HepG2 (cell line): ENCODE data around the gene CTDSP1. TPM values are rescaled to one million over a fixed set of nuclear protein-coding genes. Genes with fewer than 3 reads are reported as not detected.

ENCODE experiments used
- EED ChIP-seq: sonication (generic); formaldehyde crosslinking; IDR thresholded peaks from 2 replicates; pipeline ENCODE4 v1.5.0; 2020; ENCODE audit warnings: mild to moderate bottlenecking, missing genetic modification reagents
- HOXA3 ChIP-seq: sonication (generic); formaldehyde crosslinking; IDR thresholded peaks from 2 replicates; pipeline ENCODE4 v1.5.0; 2020; ENCODE audit warnings: missing genetic modification reagents
- KDM5A ChIP-seq: fragments of 200-600 bp; sonication (generic); IDR thresholded peaks from 2 replicates; pipeline ENCODE4 v1.7.0; 2018; ENCODE audit warnings: antibody characterized with exemption, mild to moderate bottlenecking, low read length, borderline replicate concordance
- MBNL3 ChIP-seq: fragments of 250-450 bp; sonication (Bioruptor Pico); conservative IDR thresholded peaks from 2 replicates; pipeline ENCODE4 v1.8.0; 2022; ENCODE audit warnings: mild to moderate bottlenecking, inconsistent platforms
- NFKB2 ChIP-seq: sonication (generic); formaldehyde crosslinking; IDR thresholded peaks from 2 replicates; pipeline ENCODE4 v1.4.0; 2020; ENCODE audit warnings: missing genetic modification reagents, borderline replicate concordance
- PAX8 ChIP-seq: sonication (generic); formaldehyde crosslinking; IDR thresholded peaks from 2 replicates; pipeline ENCODE4 v1.8.0; 2022; ENCODE audit warnings: mild to moderate bottlenecking, missing genetic modification reagents, borderline replicate concordance
- PCBP2 ChIP-seq: fragments of 200-400 bp; formaldehyde crosslinking; optimal IDR thresholded peaks from 2 replicates; pipeline ENCODE3; 2018; ENCODE audit warnings: low read length, low read depth; ENCODE audit not compliant: poor library complexity, severe bottlenecking
- PITX1 ChIP-seq: sonication (generic); formaldehyde crosslinking; IDR thresholded peaks from 2 replicates; pipeline ENCODE4 v1.5.1; 2020; ENCODE audit warnings: mild to moderate bottlenecking, missing genetic modification reagents
- POLR2G ChIP-seq: fragments of 200-400 bp; formaldehyde crosslinking; IDR thresholded peaks from 2 replicates; pipeline ENCODE4 v1.6.1; 2018; ENCODE audit warnings: mild to moderate bottlenecking, low read depth, low read length, moderate library complexity
- SALL2 ChIP-seq: sonication (generic); formaldehyde crosslinking; IDR thresholded peaks from 2 replicates; pipeline ENCODE4 v1.8.1; 2023; ENCODE audit warnings: mild to moderate bottlenecking, missing genetic modification reagents, inconsistent platforms
- TGIF2 ChIP-seq: IDR thresholded peaks from 2 replicates; pipeline ENCODE4 v1.6.1; 2016; ENCODE audit warnings: control low read depth, missing compliant biosample characterization
- WIZ ChIP-seq: sonication (generic); formaldehyde crosslinking; IDR thresholded peaks from 2 replicates; pipeline ENCODE4 v1.5.1; 2020; ENCODE audit warnings: mild to moderate bottlenecking, missing genetic modification reagents
- ZNF121 ChIP-seq: sonication (generic); formaldehyde crosslinking; IDR thresholded peaks from 2 replicates; pipeline ENCODE4 v1.5.0; 2020; ENCODE audit warnings: mild to moderate bottlenecking, missing genetic modification reagents
- ZNF124 ChIP-seq: sonication (generic); formaldehyde crosslinking; IDR thresholded peaks from 2 replicates; pipeline ENCODE4 v1.4.0; 2020; ENCODE audit warnings: missing genetic modification reagents
- ZNF24 ChIP-seq: fragments of 450-650 bp; IDR thresholded peaks from 2 replicates; pipeline ENCODE4 v1.6.1; 2017; ENCODE audit warnings: antibody characterized with exemption, mild to moderate bottlenecking
- ZNF296 ChIP-seq: sonication (generic); formaldehyde crosslinking; conservative IDR thresholded peaks from 2 replicates; pipeline ENCODE4 v1.5.0; 2020; ENCODE audit warnings: mild to moderate bottlenecking, missing genetic modification reagents
- ZNF30 ChIP-seq: sonication (generic); formaldehyde crosslinking; IDR thresholded peaks from 2 replicates; pipeline ENCODE4 v1.5.0; 2020; ENCODE audit warnings: mild to moderate bottlenecking, missing genetic modification reagents
- ZNF431 ChIP-seq: sonication (generic); formaldehyde crosslinking; IDR thresholded peaks from 2 replicates; pipeline ENCODE4 v1.9.0; 2022; ENCODE audit warnings: missing genetic modification reagents, low read depth, mild to moderate bottlenecking, borderline replicate concordance
- ZNF766 ChIP-seq: sonication (generic); formaldehyde crosslinking; IDR thresholded peaks from 2 replicates; pipeline ENCODE4 v1.5.0; 2020; ENCODE audit warnings: missing genetic modification reagents, borderline replicate concordance
- ZNF776 ChIP-seq: sonication (generic); formaldehyde crosslinking; IDR thresholded peaks from 2 replicates; pipeline ENCODE4 v1.4.0; 2020; ENCODE audit warnings: mild to moderate bottlenecking, missing genetic modification reagents
- ZNF781 ChIP-seq: sonication (generic); formaldehyde crosslinking; IDR thresholded peaks from 2 replicates; pipeline ENCODE4 v1.5.1; 2020; ENCODE audit warnings: borderline replicate concordance, mild to moderate bottlenecking, missing genetic modification reagents; ENCODE audit errors: not compliant biosample characterization
- ZNF878 ChIP-seq: sonication (generic); formaldehyde crosslinking; IDR thresholded peaks from 2 replicates; pipeline ENCODE4 v1.8.1; 2023; ENCODE audit warnings: mild to moderate bottlenecking, missing genetic modification reagents, moderate library complexity
- polyA plus RNA-seq, 8 experiments: library from polyadenylated mRNA; depleted of rRNA in 3 of 8; stranded (reverse) in 7 of 8; unstranded in 1 of 8; fragments of >200 nt; fragmentation: Illumina TruSeq in 4 of 8; extraction: Trizol in 4 of 8; gene quantifications; 2 replicates each; pipeline versions ENCODE4 v1.2.1 to v1.2.3, GENCODE V29; 2011 to 2016; ENCODE audit warnings: low read depth in 4 of 8, missing spikeins in 1 of 8, mixed read lengths in 1 of 8; ENCODE audit not compliant: insufficient read depth in 1 of 8
- total RNA-seq, 5 experiments: library from RNA; depleted of rRNA; stranded (reverse); fragments of >200 nt; fragmentation: Illumina TruSeq; extraction: Trizol; gene quantifications; 2 replicates each; pipeline ENCODE4 v1.2.3, GENCODE V29; 2016; ENCODE audit warnings: low read depth in 1 of 5
- TF ChIP-seq, protein P1 (sequence below): sonication (generic); formaldehyde crosslinking; IDR thresholded peaks from 2 replicates; pipeline ENCODE4 v1.4.0; 2020; ENCODE audit warnings: missing genetic modification reagents, borderline replicate concordance
- TF ChIP-seq, protein P2 (sequence below): sonication (generic); formaldehyde crosslinking; IDR thresholded peaks from 2 replicates; pipeline ENCODE4 v1.5.1; 2020; ENCODE audit warnings: mild to moderate bottlenecking, missing genetic modification reagents, borderline replicate concordance
- TF ChIP-seq, protein P3 (sequence below): sonication (generic); formaldehyde crosslinking; IDR thresholded peaks from 2 replicates; pipeline ENCODE4 v1.5.1; 2020; ENCODE audit warnings: mild to moderate bottlenecking, moderate library complexity, missing genetic modification reagents

Gene CTDSP1
- total and polyA plus RNA-seq, 2 of the 13 experiments (the other 11 are each of a cell fraction or from before 2014, with no cell fraction given), result 91.0 to 268 TPM

DNA sequence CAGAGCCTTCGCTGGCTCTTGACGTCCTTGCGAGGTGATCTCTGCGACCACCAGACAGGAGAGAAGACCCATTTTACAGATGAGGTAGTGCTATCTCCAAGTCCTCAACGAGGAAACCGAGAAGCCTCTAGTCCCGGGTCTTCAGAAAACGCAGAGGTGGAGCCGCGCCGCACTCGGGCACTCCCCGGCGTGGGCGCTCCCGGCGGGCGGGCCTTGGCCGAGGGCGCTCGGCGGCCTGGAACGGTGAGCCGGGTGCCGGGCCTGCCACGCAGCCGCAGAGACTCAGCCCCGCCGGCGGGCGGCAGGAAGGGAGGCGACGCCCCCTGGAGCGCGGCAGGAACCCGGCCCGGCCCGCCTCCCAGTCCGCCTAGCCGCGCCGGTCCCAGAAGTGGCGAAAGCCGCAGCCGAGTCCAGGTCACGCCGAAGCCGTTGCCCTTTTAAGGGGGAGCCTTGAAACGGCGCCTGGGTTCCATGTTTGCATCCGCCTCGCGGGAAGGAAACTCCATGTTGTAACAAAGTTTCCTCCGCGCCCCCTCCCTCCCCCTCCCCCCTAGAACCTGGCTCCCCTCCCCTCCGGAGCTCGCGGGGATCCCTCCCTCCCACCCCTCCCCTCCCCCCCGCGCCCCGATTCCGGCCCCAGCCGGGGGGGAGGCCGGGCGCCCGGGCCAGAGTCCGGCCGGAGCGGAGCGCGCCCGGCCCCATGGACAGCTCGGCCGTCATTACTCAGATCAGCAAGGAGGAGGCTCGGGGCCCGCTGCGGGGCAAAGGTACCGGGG, at the start of gene CTDSP1 (continued):
- peak; percentile 47; the same call in 1 of the 2 replicates for TF ChIP-seq KDM5A
- TF ChIP-seq ZNF24, result peak; percentile 34; the same call in 1 of the 2 replicates
- TF ChIP-seq PCBP2, result no peak
- peak; percentile 17; the same call in 1 of the 2 replicates for TF ChIP-seq EED (CRISPR knock-in tag)
- TF ChIP-seq TGIF2 (CRISPR knock-in tag), result no peak; the same call in 1 of the 2 replicates
- TF ChIP-seq ZNF781 (CRISPR knock-in tag), result no peak
- peak; percentile 70 for TF ChIP-seq POLR2G
- no peak for TF ChIP-seq PAX8 (CRISPR knock-in tag)
- TF ChIP-seq ZNF766 (CRISPR knock-in tag), result peak; percentile 34; the same call in 1 of the 2 replicates
- 0 out of 2 replicates have a peak, but pooled peaks have one; percentile 7 for TF ChIP-seq NFKB2 (CRISPR knock-in tag)
- TF ChIP-seq ZNF431 (CRISPR knock-in tag), result no peak; the same call in 1 of the 2 replicates
- TF ChIP-seq ZNF296 (CRISPR knock-in tag), result no peak
- no peak; the same call in 1 of the 2 replicates for TF ChIP-seq ZNF121 (CRISPR knock-in tag)
- 0 out of 2 replicates have a peak, but pooled peaks have one; percentile 36 for TF ChIP-seq WIZ (CRISPR knock-in tag)
- peak; percentile 39; the same call in 1 of the 2 replicates for TF ChIP-seq ZNF776 (CRISPR knock-in tag)
- TF ChIP-seq HOXA3 (CRISPR knock-in tag), result peak; percentile 90
- TF ChIP-seq SALL2 (CRISPR knock-in tag), result no peak
- TF ChIP-seq ZNF124 (CRISPR knock-in tag), result 0 out of 2 replicates have a peak, but pooled peaks have one; percentile 56
- TF ChIP-seq, protein P1, sequence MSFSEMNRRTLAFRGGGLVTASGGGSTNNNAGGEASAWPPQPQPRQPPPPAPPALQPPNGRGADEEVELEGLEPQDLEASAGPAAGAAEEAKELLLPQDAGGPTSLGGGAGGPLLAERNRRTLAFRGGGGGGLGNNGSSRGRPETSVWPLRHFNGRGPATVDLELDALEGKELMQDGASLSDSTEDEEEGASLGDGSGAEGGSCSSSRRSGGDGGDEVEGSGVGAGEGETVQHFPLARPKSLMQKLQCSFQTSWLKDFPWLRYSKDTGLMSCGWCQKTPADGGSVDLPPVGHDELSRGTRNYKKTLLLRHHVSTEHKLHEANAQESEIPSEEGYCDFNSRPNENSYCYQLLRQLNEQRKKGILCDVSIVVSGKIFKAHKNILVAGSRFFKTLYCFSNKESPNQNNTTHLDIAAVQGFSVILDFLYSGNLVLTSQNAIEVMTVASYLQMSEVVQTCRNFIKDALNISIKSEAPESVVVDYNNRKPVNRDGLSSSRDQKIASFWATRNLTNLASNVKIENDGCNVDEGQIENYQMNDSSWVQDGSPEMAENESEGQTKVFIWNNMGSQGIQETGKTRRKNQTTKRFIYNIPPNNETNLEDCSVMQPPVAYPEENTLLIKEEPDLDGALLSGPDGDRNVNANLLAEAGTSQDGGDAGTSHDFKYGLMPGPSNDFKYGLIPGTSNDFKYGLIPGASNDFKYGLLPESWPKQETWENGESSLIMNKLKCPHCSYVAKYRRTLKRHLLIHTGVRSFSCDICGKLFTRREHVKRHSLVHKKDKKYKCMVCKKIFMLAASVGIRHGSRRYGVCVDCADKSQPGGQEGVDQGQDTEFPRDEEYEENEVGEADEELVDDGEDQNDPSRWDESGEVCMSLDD, result peak; percentile 71
- TF ChIP-seq ZNF30, result no peak
- TF ChIP-seq, protein P2, sequence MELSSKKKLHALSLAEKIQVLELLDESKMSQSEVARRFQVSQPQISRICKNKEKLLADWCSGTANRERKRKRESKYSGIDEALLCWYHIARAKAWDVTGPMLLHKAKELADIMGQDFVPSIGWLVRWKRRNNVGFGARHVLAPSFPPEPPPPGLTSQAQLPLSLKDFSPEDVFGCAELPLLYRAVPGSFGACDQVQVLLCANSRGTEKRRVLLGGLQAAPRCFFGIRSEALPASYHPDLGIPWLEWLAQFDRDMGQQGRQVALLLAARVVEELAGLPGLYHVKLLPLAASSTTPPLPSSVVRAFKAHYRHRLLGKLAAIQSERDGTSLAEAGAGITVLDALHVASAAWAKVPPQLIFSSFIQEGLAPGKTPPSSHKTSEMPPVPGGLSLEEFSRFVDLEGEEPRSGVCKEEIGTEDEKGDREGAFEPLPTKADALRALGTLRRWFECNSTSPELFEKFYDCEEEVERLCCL (CRISPR knock-in tag), result no peak
- TF ChIP-seq PITX1 (CRISPR knock-in tag), result 0 out of 2 replicates have a peak, but pooled peaks have one; percentile 17
- TF ChIP-seq ZNF878, result no peak
- no peak for TF ChIP-seq MBNL3 (CRISPR knock-in tag)
- TF ChIP-seq, protein P3, sequence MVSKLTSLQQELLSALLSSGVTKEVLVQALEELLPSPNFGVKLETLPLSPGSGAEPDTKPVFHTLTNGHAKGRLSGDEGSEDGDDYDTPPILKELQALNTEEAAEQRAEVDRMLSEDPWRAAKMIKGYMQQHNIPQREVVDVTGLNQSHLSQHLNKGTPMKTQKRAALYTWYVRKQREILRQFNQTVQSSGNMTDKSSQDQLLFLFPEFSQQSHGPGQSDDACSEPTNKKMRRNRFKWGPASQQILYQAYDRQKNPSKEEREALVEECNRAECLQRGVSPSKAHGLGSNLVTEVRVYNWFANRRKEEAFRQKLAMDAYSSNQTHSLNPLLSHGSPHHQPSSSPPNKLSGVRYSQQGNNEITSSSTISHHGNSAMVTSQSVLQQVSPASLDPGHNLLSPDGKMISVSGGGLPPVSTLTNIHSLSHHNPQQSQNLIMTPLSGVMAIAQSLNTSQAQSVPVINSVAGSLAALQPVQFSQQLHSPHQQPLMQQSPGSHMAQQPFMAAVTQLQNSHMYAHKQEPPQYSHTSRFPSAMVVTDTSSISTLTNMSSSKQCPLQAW (CRISPR knock-in tag), result no peak
